ENCODE measurements around the gene NUP58.
"Not testable (repeated sequence)": the region's sequence is repeated elsewhere in the genome, so short reads cannot be mapped to it uniquely, and the experiment has no call there.

Gene NUP58

DNA sequence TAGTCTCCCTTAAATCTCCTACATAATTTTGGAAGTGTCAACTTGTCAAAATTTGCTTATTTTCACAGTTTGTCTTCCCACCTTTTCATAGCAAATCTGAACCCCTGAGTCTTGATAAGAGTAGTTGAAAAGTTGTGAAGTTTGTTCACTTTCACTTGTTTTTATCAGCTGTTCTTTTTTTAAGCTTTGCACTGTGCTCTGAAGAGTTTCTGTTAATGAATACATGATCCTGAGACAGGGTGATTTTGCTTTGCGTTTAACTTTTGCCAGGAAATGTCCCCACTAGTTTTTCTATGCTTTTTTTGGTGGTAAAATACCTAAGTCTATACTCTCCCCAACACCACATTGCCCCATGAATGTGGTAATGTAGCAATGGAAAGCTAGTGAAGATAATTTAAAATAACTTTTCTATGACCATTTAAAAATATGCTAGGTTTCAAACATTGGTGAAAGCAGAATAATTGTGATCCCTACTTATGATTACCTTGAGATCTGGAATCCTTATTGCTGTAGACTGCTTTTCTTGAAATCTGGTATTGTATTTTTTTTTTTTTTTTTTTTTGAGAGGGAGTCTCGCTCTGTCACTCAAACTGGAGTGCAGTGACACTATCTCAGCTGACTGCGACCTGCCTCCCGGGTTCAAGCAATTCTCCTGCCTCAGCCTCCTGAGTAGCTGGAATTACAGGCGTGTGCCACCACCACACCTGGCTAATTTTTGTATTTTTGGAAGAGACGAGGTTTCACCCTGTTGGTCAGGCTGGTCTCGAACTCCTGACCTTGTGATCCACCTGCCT lies 5.4 kb downstream of the NUP58 start:
- DNase-seq (ENCODE audit: low spot score) = no peak

DNA sequence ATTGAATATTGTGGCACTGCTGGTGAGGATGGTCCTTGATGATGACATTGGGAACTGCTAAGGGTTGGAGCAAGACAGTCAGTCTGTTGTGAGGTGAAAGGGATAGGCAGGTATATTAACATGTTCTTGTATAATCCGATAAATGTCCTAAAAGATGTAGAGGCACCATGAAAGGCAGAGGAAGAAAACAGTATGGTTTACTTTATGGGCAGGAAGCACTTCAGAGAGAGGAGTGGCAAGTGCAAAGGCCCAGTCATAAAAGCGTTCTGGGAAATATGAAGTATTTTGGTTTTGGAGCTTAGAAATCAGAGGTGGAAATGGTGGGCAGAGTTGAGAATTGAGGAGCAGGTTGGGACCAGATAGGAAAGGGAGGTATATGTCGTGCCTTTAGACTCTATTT lies 9.5 kb downstream of the NUP58 start:
- no peak for DNase-seq (ENCODE audit: low spot score)

DNA sequence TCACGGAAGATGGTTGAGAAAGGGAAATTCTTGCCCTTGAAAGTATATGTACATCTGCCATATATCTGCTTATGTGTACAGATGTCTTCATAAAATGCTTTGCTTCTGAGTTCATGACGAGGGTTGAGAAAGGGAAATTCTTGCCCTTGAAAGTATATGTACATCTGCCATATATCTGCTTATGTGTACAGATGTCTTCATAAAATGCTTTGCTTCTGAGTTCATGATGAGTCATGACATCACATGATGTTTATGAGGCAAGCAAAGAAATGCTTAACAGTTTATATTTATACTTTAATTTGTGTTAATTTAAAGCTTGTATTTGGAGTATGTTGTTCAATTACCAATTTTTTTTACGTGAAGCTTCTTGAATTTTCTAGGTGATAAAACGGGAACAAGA lies 17.5 kb downstream of the NUP58 start:
- DNase-seq (ENCODE audit: low spot score) = not testable (repeated sequence)

DNA sequence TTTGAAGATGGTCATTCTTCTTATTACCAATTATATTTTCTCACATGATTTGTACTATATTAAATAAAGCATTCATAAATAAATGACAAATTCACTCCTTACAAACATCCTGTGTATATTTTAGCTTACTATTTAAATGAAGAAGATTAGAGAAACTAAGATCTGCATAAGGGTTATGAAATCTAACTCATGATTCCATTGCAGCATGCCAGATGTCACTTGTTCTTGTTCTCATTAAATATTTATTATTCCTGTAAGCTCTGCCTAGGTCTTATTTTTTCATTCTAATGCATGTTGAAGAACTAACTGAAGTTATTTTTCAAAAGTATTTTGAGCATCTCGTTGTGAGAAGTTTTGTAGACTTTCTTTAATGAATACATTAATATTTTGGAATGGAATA lies 18.3 kb downstream of the NUP58 start:
- DNase-seq (ENCODE audit: low spot score) = no peak

DNA sequence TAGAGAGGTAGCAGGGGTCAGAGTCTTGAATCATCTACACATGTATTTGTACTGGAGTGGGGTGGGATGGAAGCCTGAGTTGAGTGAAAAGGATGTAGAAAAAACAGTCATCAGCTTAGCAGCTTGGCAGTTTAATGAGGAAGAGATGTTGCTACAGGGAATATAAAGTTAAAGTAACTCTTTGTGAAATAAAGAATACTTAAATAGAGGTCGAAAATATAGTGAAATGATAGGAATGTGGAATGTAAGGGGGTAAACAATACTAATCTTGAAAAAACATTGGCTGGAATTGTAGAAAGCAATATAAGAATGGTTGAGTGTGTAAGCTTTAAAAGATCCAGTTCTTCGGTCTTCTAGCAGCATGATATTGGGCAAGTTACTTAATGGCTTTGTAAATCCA lies 22.7 kb downstream of the NUP58 start:
- no peak for DNase-seq (ENCODE audit: low spot score)

DNA sequence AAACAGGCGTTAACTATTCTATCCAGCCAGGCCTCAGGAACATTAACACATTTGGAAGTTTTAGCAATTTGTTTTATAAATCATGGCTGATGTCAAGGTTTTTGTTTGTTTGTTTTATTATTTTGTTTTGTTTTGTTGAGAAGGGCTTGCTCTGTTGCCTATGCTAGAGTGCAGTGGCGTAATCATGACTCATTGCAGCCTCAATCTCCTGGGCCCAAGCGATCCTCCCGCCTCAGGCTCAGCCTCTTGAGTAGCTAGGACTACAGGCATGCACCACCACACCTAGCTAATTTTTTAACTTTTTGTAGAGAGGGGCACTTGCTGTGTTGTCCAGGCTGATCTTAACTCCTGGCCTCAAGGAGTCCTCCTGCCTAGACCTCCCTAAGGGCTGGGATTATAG lies 28.3 kb downstream of the NUP58 start:
- no peak for DNase-seq (ENCODE audit: low spot score)

DNA sequence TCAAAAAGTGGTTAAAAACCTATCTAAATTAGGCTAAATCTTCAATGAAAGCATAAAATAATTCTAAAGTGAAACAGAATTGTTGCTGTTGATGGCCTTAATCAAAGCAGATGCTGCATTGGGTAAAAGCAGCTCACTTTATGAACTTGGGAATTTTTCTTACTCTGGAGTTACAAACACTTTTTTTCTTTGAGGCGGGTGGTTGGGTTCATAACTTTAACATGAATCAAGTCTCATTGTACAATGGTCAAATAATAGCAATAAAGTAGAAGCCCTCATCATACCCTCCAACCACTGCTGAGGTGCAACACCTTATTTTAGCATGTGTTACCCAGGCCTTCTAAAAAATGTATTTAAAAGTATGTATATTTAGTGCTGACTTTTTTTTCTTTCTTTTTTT lies 29.1 kb downstream of the NUP58 start:
- DNase-seq (ENCODE audit: low spot score) = no peak

DNA sequence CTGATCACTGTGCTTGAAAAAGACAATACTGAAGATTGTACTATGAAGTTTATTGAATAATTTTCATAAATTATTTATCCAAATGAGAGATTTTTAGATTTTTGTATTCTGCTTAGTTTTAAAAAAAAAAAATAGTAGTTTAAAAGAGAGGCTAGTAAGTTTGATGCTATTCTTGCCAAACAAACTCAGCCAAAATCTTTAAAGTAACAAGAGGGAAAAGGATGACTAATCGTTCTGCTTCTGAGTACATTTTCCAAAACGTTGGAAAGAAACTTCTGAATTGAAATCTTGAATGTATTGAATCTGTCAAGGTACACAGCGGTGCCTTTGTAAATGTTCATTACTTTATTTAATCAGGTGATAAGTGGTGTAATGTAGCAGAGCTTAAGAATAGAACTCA lies 34.4 kb downstream of the NUP58 start:
- DNase-seq (ENCODE audit: low spot score) = no peak

DNA sequence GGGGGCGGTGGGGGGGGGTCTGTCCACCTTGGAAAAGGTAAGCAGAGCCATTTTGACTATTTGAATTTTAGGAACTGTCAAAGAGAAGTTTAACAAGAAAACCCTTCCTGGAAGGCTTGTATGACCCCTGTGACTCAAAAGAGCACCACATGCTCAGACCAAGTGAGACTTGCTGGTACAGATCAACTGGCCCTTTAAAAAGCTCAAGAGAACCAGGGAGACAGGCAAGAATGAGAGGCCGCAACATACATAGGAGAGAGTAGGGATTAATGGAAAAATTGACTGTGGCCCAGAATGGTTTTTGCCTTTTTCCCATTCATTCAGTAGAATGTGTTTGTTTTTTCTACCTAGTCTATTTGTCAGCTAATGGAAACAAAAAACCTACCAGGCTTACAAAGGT lies 44.2 kb downstream of the NUP58 start:
- DNase-seq (ENCODE audit: low spot score) = no peak

DNA sequence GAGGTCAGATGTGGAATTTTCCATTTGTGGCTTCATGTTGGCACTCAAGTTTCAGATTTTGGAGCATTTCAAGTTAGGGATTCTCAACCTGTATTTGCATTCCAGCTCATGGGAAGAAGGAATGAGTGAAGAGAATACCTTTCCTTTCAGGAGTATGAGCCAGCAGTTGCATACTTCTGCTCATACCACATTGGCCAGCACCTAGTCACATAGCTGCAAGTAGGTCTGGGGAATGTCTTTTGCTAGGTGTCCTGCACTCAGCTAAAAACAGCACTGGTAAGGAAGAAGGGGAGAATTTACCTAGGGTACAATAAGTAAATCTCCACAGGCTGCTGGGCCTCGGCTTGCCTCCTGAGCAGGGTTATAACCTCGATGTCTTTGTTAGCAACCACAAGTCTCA lies 45.7 kb downstream of the NUP58 start:
- DNase-seq (ENCODE audit: low spot score) = no peak

DNA sequence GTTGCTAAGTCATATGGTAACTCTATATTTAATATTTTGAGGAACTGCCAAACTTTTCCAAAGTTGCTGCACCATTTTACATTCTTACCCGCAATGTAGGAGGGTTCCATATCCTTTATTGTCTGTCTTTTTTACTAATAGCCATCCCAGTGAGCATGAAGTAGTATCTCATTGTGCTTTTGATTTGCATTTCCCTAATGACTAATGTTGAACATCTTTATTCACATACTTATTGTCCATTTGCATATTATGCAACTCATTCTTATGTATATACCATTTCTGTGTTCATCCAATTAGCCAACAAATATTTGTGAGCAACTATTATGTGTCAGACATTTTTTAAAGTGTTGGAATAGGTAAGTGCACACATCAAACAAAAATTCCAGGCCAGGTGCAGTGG lies 50.0 kb downstream of the NUP58 start:
- DNase-seq (ENCODE audit: low spot score) = no peak

DNA sequence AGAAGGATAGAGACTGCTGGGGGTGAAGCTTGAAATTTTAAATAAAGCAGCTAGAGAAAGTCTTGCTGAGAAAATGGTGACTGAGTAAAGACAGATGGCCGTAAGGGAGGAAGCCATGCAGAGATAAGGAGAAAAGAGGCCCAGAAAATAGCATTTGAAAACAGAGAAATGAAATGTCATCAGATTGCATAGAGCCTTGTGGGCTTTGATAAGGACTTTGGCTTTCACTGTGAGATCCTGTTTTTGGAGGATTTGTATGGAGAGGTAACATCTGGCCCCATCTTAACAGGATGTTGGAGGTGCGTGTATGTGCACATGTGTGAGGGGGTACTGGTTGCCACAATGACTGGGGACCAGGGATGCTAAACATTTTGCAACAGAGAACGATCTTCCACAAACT lies 50.8 kb downstream of the NUP58 start:
- no peak for DNase-seq (ENCODE audit: low spot score)

DNA sequence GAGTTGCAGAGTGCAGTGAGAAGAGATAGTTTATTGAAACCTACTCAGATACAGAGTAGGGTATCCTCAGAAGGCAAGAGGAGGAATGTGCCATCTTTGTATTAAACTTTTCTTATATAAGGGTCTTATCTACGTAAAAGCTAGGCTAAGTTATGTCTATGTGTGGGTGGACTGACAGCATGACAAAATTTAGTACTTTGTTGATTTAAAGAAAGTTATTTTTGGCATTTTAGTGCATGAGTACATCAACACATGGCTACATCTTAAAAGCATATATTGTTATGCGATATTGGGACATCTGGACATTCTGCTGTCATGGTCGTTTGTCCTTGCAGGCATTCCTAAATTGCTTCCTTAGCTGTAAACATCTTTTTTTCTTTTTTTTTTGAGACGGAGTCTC lies 51.4 kb downstream of the NUP58 start:
- DNase-seq (ENCODE audit: low spot score) = no peak

DNA sequence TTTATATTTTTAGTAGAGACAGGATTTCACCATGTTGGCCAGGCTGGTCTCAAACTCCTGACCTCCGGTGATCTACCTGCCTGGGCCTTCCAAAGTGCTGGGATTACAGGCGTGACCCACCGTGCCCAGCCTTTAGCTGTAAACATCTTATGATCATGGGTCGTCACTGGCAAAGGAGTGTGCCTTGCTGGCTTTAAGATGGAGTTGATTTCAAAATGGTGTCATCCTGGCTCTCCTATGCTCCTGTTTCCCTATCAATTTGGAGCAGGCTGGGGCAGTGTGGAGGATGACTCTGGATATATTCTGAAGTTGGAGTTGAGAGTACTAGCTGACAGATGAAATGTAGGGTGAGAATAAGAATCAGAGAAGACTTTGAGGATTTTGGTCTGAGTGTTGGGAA lies 51.9 kb downstream of the NUP58 start:
- DNase-seq (ENCODE audit: low spot score) = no peak

DNA sequence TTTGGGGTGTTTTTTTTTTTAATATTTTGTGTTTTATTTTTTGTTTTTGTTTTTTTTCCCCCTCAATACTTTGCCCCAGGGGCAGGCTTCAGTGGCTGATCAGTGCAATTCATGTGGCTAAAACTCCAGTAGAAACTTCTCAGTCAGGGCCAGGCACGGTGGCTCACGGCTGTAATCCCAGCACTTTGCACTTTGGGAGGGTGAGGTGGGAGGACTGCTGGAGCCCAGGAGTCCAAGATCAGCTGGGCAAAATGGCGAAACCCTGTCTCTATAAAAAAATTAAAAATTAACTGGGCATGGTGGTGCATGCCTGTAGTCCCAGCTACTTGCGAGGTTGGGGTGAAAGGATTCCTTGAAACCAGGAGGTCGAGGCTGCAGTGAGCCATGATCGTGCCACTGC lies 53.0 kb downstream of the NUP58 start:
- no peak for DNase-seq (ENCODE audit: low spot score)

DNA sequence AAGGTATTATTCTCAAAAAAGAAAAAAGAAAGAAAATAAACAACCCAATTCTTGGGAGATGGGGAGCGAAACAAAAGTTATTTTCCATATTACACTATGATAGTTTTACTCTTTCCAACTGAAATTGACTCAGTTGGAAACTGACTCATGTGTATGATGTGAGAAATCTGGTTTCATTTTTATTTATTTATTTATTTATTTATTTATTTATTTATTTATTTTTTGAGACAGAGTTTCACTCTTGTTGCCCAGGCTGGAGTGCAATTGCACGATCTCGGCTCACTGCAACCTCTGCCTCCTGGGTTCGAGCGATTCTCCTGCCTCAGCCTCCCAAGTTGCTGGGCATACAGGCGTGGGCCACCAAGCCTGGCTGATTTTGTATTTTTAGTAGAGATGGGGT lies 59.0 kb downstream of the NUP58 start:
- not testable (repeated sequence) for DNase-seq (ENCODE audit: low spot score)

DNA sequence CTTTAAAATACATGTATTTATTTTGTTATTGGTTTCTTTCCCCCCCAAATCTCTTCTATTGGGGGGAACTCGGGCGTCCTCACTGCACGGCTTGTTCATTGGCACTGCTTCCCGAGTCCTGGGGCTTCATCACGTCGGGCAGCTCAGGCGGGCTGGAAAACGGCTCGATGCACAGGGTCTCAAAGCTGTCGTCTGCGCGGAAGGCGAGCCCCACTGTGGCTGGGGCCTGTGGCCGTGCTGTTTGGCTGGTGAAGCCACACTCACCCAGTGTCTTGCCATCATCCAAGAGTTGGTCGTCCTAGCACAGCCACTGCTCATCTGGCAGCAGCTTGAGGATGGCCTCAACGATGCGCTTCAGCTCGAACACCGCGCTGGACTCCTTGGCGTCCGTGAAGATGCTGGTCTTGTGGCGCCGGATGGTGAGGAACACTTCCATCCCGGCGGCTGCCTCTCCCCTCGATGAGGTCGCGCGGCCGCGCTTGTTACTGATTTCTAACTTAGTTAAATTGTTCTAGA lies 64.4 kb downstream of the NUP58 start:
- DNase-seq (ENCODE audit: low spot score) = no peak

DNA sequence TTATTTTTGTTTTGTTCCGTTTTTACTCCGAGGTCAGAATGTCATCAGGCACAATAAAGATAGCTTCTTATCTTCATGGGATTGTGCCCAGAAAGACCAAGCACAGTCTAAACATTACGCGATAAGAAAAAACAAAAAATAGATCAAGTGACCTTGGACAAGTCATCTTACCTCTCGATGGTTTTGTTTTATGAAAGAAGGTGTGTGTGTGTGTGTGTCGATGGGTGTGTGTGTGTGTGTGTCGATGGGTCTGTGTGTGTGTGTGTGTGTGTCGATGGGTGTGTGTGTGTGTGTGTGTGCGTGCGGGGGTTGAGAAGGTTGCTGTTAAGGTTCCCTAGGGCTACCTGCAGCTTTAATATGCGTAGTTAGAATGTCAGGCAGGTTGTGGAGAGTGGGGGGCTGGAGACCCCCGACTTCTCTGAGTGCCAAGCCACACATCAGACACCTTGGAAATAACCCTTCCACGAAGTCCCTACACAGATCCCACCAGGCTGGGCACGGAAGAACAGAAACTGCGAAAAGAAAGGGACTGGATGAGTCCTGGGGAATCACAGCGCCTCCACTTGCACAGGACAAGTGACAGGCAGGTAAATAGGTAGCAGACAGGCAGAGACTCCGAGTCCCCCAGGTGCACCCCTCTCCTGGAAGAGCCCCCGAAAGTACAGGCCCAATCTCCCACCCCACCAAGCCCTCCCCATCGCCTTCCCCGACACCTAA lies 69.9 kb downstream of the NUP58 start:
- DNase-seq (ENCODE audit: low spot score) = no peak

DNA sequence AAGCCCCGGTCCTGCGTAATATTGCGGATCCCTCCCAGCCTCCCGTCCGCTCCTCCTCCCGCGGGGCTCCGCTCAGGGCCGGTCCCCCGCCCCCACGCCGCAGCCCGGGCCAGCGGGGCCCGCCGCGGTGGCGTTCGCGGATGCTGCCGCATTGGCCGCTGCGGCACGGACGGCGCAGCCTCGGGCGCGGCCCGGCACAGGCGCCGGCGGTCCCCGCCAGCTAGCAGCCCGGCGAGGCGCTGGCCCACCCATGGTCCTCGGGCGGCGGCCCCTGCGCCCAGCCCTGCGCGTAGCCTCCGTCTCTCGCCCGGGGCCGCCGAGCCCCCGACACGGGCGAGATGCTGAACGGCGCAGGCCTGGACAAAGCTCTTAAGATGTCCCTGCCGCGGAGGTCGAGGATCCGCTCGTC lies 70.5 kb downstream of the NUP58 start, which contains the start of gene ATP8A2:
Gene ATP8A2 (plus strand): TSS at position 100 of the 409 bp plus-strand sequence. CDS start 239 bp downstream, at position 339.
- DNase-seq (ENCODE audit: low spot score) = no peak

DNA sequence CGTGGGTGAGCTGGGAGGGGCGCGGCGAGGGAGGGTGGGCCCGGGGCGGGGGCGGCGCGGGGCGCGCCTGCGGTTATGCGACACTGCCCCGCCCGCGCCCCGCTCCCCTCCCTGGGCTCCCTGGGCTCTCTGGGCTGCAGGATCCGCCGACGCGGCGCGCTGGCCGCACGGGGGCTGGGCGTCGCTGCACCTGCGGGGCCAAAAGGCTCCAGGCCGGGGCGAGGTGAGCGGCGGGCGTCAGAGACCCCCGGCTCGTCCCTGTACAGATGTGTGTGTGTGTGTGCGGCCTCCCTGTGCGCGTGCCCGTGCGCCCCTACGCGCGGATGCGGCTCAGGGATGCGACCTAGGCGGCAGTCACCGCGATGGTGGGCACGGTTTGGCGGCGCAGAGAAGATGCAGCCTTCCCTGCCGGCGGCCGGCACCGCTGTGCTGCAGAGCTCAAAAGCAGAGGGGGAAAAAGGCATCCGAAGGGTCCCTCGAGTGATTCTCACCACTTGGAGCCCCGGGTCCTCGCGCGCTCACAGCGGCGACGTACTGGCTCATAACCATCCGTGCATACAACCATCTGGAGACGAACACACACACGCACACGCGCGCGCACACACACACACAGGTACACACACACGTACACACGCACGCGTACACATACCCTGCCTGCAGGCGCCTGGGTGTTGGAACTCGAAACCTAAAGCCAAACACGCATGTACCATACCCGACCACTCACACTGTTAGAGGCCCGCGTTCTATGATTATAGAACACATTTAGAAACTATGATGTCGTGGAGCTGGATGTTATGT lies 71.1 kb downstream of the NUP58 start:
- DNase-seq (ENCODE audit: low spot score) = no peak

DNA sequence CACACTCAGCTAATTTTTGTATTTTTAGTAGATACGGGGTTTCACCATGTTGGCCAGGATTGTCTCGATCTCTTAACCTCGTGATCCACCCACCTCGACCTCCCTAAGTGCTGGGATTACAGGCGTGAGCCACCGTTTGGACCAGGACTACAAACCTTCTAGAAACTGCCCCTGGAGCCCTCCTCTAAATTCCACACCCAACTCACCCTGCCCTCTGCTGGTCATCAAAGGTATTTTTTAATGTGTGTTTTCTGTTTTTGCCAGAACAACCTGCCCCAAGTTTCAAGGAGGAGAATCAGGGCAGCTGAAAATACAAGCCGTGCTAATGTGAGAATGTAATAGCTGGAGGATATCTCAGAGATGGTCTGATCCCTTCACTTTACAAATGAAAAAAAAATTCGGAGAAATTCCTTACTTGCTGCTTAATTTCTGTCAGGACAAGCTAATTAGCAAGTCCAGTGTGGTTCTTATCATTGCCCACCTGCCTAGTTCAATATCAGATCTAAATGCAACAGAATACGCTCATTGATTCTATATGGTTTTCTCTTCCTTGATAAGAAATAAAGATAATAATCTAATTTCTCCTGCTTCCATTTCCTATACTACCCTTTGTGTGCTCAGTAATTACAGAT lies 74.4 kb downstream of the NUP58 start:
- peak; percentile 59 for DNase-seq (ENCODE audit: low spot score)

Data from CD4-positive, alpha-beta T cell treated with Interleukin-15 for 4 hours (primary cell).